ENCODE data around the gene PRDM16. TPM values are rescaled to one million over a fixed set of nuclear protein-coding genes. Genes with fewer than 3 reads are reported as not detected.

Gene PRDM16
- total and polyA plus RNA-seq, 2 of the 13 experiments (the other 11 are each of a cell fraction or from before 2014, with no cell fraction given), result 0.15 to 0.81 TPM

GRCh38 chr1:3321559-3322449 lies 252.8 kb downstream of the PRDM16 start (continued):
- TF ChIP-seq CEBPZ (IDR thresholded peaks at IDR 0.05; ENCODE audit: low read length) (no peak), ZBTB38 (CRISPR knock-in tag; IDR thresholded peaks at IDR 0.05) (peak; percentile 89), CCDC6 (CRISPR knock-in tag; IDR thresholded peaks at IDR 0.05) (no peak), FOXA3 (CRISPR knock-in tag; IDR thresholded peaks at IDR 0.05) (no peak), ZKSCAN5 (CRISPR knock-in tag; IDR thresholded peaks at IDR 0.05) (no peak), DDIT3 (CRISPR knock-in tag; IDR thresholded peaks at IDR 0.05) (no peak), SP4 (CRISPR knock-in tag; IDR thresholded peaks at IDR 0.05) (peak; percentile 35; the same call in 1 of the 2 replicates), CHCHD3 (CRISPR knock-in tag; IDR thresholded peaks at IDR 0.05) (no peak; the same call in 1 of the 2 replicates), POLR2G (IDR thresholded peaks at IDR 0.05; ENCODE audit: low read depth, low read length) (peak; percentile 3; the same call in 1 of the 2 replicates), KDM2A (CRISPR knock-in tag; IDR thresholded peaks at IDR 0.05; ENCODE audit: borderline replicate concordance, low read depth) (no peak), IRF9 (CRISPR knock-in tag; IDR thresholded peaks at IDR 0.05; ENCODE audit: borderline replicate concordance) (peak; percentile 37; the same call in 1 of the 2 replicates), MZF1 (CRISPR knock-in tag; IDR thresholded peaks at IDR 0.05; ENCODE audit: borderline replicate concordance) (no peak), SSRP1 (CRISPR knock-in tag; IDR thresholded peaks at IDR 0.05) (no peak; the same call in 1 of the 2 replicates), PRDM10 (CRISPR knock-in tag; IDR thresholded peaks at IDR 0.05; ENCODE audit: low read depth) (no peak), REST (IDR thresholded peaks at IDR 0.05; ENCODE audit: borderline replicate concordance in 1 of 2, low read depth in 1 of 2, low read length in 2 of 2) (no peak), ZNF296 (CRISPR knock-in tag; conservative IDR thresholded peaks at IDR 0.05) (no peak)
